ENCODE results near the gene PAPPA2.

DNA sequence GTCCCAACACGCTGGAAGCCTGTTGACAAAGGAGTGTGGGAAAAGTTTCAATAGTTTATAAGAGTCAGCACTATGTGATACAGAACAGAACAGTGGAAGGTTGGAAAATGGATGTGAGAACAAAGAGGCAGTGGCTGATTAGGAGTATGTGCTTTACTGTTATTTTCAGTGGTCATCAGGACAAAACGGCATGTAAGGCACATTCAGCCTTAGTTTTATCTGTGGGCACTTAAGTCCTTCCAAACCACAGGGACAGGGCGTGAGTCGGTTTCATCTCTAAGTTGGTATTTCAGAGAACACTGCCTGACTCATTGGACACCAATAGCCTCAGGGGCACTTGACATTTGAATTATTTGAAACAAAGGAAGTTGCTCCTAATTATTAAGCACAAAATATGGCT lies 394.7 kb downstream of the PAPPA2 start:
- TF ChIP-seq, protein P1, sequence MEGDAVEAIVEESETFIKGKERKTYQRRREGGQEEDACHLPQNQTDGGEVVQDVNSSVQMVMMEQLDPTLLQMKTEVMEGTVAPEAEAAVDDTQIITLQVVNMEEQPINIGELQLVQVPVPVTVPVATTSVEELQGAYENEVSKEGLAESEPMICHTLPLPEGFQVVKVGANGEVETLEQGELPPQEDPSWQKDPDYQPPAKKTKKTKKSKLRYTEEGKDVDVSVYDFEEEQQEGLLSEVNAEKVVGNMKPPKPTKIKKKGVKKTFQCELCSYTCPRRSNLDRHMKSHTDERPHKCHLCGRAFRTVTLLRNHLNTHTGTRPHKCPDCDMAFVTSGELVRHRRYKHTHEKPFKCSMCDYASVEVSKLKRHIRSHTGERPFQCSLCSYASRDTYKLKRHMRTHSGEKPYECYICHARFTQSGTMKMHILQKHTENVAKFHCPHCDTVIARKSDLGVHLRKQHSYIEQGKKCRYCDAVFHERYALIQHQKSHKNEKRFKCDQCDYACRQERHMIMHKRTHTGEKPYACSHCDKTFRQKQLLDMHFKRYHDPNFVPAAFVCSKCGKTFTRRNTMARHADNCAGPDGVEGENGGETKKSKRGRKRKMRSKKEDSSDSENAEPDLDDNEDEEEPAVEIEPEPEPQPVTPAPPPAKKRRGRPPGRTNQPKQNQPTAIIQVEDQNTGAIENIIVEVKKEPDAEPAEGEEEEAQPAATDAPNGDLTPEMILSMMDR (IDR thresholded peaks at IDR 0.05), result no peak
- no peak for TF ChIP-seq POLR2A (IDR thresholded peaks at IDR 0.05)

Measured in right lobe of liver (tissue), 4 donors.